Panc1 (cell line): ENCODE measurements around the gene CHST5. TPM values are rescaled to one million over a fixed set of nuclear protein-coding genes. Genes with fewer than 3 reads are reported as not detected.

Experiments
- ATAC-seq: fragments of 200-7000 bp; cut with Tn5 transposase; 2 replicates; pipeline ENCODE4 v1.9.1; 2020; ENCODE audit warnings: mild to moderate bottlenecking, moderate library complexity
- BruUV-seq: library from RNA; stranded (reverse); fragments of 400-500 nt; replicated peaks from 2 replicates; lab custom pipeline; 2021; lab: Mats Ljungman, UMichigan
- CTCF ChIA-PET: fragments of 300-600 bp; sonication (Branson Sonifier 250); formaldehyde crosslinking; loops from one replicate; lab custom pipeline; 2022; ENCODE audit warnings: antibody characterized with exemption; lab: Charles Lee
- POLR2A ChIA-PET: fragments of 300-600 bp; sonication (Branson Sonifier 250); formaldehyde crosslinking; loops from one replicate; lab custom pipeline; 2022; ENCODE audit warnings: antibody characterized with exemption; lab: Charles Lee
- DNase-seq: peaks from one replicate; pipeline ENCODE4 v3.0.0-alpha.2; 2010; ENCODE audit warnings: low read depth, low spot score
- H3K27ac ChIP-seq: 2 replicates; pipeline ENCODE4 v1.5.1; 2011; ENCODE audit warnings: mild to moderate bottlenecking, low read length, inconsistent platforms
- H3K27me3 ChIP-seq: fragments of 200-500 bp; sonication (Bioruptor generic); 2 replicates; pipeline ENCODE4 v1.6.0; 2014; ENCODE audit warnings: low read length, inconsistent platforms; ENCODE audit not compliant: control insufficient read depth, insufficient read depth
- H3K36me3 ChIP-seq: fragments of 200-500 bp; sonication (Bioruptor generic); 2 replicates; pipeline ENCODE4 v1.5.1; 2014; ENCODE audit warnings: inconsistent platforms, mild to moderate bottlenecking, low read length, moderate library complexity; ENCODE audit not compliant: control insufficient read depth, insufficient read depth
- H3K4me1 ChIP-seq: 2 replicates; pipeline ENCODE4 v1.5.1; 2011; ENCODE audit warnings: inconsistent platforms, mild to moderate bottlenecking, low read length, moderate library complexity; ENCODE audit not compliant: control insufficient read depth, insufficient read depth
- H3K4me3 ChIP-seq, 2 experiments: 2 replicates each; pipeline ENCODE4 v1.5.1; 2011 to 2012; ENCODE audit warnings: low read depth in 2 of 2, low read length in 2 of 2, mild to moderate bottlenecking in 2 of 2, inconsistent platforms in 1 of 2, moderate library complexity in 1 of 2
- H3K9me3 ChIP-seq: fragments of 200-500 bp; sonication (Bioruptor generic); 2 replicates; pipeline ENCODE4 v1.5.1; 2014; ENCODE audit warnings: low read depth, mild to moderate bottlenecking, inconsistent platforms, low read length, moderate library complexity; ENCODE audit not compliant: control insufficient read depth, insufficient read depth
- CTCF ChIP-seq: fragments of 450-650 bp; IDR thresholded peaks from 2 replicates; pipeline ENCODE4 v1.5.1; 2017; ENCODE audit warnings: mild to moderate bottlenecking
- POLR2AphosphoS5 ChIP-seq: IDR thresholded peaks from 2 replicates; pipeline ENCODE4 v1.6.1; 2012; ENCODE audit warnings: mild to moderate bottlenecking, low read depth, low read length, moderate library complexity
- SIN3A ChIP-seq: IDR thresholded peaks from 2 replicates; pipeline ENCODE4 v1.6.1; 2012; ENCODE audit warnings: low read depth, mild to moderate bottlenecking, low read length, moderate library complexity, borderline replicate concordance; ENCODE audit not compliant: insufficient read depth
- TCF7L2 ChIP-seq: IDR thresholded peaks from 2 replicates; pipeline ENCODE4 v1.6.1; 2011; ENCODE audit warnings: mild to moderate bottlenecking, low read depth, low read length, inconsistent platforms
- in situ Hi-C: cut with HindIII; loops from 2 replicates; pipeline ENCODE4 v1.10.0; 2016; ENCODE audit warnings: low sequenced_read_pairs, low pct_unique_long_range_greater_than_20kb
- intact Hi-C: fragments of 100-400 bp; cut with micrococcal nuclease; formaldehyde crosslinking; loops from one replicate; pipeline ENCODE4 v1.10.0; 2022; ENCODE audit not compliant: unreplicated experiment
- total RNA-seq: library from RNA; stranded (reverse); gene quantifications from one replicate; pipeline ENCODE4 v1.2.1, GENCODE V29; 2021; ENCODE audit not compliant: unreplicated experiment
- TF ChIP-seq, protein P1 (sequence below), 2 experiments: IDR thresholded peaks; 2 replicates each; pipeline ENCODE4 v1.6.1; 2011 to 2012; ENCODE audit warnings: low read depth in 2 of 2, control low read depth in 1 of 2, low read length in 1 of 2, mild to moderate bottlenecking in 1 of 2, moderate library complexity in 1 of 2; ENCODE audit not compliant: insufficient read depth in 1 of 2

Gene CHST5
- total RNA-seq, 1 experiment from 2014 or later = 0.15 TPM

GRCh38 chr16:75559564-75560372, 23.9 kb upstream of the CHST5 start:
- H3K27me3 ChIP-seq = peaks cover 8% of the 10 kb centered on the region
- no peaks in the 10 kb centered on the region for H3K4me1 ChIP-seq
- H3K9me3 ChIP-seq = no peaks in the 10 kb centered on the region
- H3K4me3 ChIP-seq = no peak overlapping the region
- no peak for TF ChIP-seq CTCF
- no peak for TF ChIP-seq SIN3A
- TF ChIP-seq TCF7L2 = no peak
- no peak for TF ChIP-seq POLR2AphosphoS5
- TF ChIP-seq, protein P1, sequence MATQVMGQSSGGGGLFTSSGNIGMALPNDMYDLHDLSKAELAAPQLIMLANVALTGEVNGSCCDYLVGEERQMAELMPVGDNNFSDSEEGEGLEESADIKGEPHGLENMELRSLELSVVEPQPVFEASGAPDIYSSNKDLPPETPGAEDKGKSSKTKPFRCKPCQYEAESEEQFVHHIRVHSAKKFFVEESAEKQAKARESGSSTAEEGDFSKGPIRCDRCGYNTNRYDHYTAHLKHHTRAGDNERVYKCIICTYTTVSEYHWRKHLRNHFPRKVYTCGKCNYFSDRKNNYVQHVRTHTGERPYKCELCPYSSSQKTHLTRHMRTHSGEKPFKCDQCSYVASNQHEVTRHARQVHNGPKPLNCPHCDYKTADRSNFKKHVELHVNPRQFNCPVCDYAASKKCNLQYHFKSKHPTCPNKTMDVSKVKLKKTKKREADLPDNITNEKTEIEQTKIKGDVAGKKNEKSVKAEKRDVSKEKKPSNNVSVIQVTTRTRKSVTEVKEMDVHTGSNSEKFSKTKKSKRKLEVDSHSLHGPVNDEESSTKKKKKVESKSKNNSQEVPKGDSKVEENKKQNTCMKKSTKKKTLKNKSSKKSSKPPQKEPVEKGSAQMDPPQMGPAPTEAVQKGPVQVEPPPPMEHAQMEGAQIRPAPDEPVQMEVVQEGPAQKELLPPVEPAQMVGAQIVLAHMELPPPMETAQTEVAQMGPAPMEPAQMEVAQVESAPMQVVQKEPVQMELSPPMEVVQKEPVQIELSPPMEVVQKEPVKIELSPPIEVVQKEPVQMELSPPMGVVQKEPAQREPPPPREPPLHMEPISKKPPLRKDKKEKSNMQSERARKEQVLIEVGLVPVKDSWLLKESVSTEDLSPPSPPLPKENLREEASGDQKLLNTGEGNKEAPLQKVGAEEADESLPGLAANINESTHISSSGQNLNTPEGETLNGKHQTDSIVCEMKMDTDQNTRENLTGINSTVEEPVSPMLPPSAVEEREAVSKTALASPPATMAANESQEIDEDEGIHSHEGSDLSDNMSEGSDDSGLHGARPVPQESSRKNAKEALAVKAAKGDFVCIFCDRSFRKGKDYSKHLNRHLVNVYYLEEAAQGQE (IDR thresholded peaks at IDR 0.05; ENCODE audit: insufficient read depth in 1 of 2, low read depth in 2 of 2, low read length in 1 of 2) = no peak
- ChIA-PET CTCF (interaction anchor here (0.7 kb wide), 1 partner anchor 10 kb away, joined by 3 read pairs; no protein-coding TSS in a partner anchor), POLR2A (interaction anchor here (0.7 kb wide), 1 partner anchor 114 kb away, joined by 7 read pairs; no protein-coding TSS in a partner anchor)
- no peak overlapping the region for H3K27ac ChIP-seq
- no peaks in the 10 kb centered on the region for H3K36me3 ChIP-seq
- DNase-seq (no peak), ATAC-seq (no peak)
- intact Hi-C loops (loop anchor here (10.0 kb wide), 1 partner anchor 85 kb away; no protein-coding TSS in a partner anchor), in situ Hi-C loops (no loop called here)
- BruUV-seq = no TSS peak

- in situ Hi-C loops = no loop called here
- no peak overlapping the region for H3K4me3 ChIP-seq
- H3K4me1 ChIP-seq = no peaks in the 10 kb centered on the region
- POLR2A ChIA-PET = no interaction called here
- BruUV-seq = no TSS peak
- peaks cover 8% of the 10 kb centered on the region for H3K27me3 ChIP-seq
- H3K36me3 ChIP-seq = no peaks in the 10 kb centered on the region
- TF ChIP-seq POLR2AphosphoS5 (no peak), CTCF (no peak), TCF7L2 (no peak), SIN3A (no peak)
- intact Hi-C loops = loop anchor here (10.0 kb wide), 1 partner anchor 84 kb away; no protein-coding TSS in a partner anchor
- H3K27ac ChIP-seq = no peak overlapping the region
- ATAC-seq (no peak), DNase-seq (no peak)
- CTCF ChIA-PET = no interaction called here
- no peaks in the 10 kb centered on the region for H3K9me3 ChIP-seq
These were observed 23.0 kb upstream of the CHST5 start for GRCh38 chr16:75558846-75559401.
